GM12801 (cell line): ENCODE results near the gene PLCXD3.

ENCODE experiments used
- TF ChIP-seq, protein P1 (sequence below): IDR thresholded peaks from one replicate; pipeline ENCODE4 v1.5.1; 2011; ENCODE audit warnings: control low read depth; ENCODE audit not compliant: insufficient read length; ENCODE audit errors: extremely low read depth

PLCXD3 gene

DNA sequence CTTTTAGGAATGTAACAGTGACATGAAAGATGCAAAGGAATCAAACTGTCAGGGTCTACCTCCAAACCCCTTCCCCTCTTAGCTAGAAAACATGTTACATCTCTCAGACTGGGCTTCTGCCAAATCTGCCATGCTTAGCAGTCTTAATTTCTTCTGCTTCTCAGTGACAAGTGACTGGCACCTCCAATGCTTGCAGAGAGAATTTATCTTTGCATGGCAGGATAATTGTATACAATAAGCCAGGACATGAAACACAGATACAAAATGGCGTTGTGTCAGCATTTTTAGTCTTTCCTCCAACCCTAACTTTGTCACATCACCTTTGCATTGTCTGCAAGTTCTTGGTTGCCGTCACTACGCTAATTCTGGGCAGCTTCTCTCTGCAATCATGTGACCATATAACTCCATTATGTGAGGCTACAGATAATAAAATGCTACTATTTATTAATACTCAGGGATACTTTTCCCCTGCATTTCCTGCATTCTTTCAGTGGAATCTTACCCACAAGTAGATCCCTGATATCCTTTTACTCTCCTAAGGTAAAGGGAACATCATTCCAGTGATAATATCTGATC lies 89.8 kb downstream of the PLCXD3 start:
- TF ChIP-seq, protein P1, sequence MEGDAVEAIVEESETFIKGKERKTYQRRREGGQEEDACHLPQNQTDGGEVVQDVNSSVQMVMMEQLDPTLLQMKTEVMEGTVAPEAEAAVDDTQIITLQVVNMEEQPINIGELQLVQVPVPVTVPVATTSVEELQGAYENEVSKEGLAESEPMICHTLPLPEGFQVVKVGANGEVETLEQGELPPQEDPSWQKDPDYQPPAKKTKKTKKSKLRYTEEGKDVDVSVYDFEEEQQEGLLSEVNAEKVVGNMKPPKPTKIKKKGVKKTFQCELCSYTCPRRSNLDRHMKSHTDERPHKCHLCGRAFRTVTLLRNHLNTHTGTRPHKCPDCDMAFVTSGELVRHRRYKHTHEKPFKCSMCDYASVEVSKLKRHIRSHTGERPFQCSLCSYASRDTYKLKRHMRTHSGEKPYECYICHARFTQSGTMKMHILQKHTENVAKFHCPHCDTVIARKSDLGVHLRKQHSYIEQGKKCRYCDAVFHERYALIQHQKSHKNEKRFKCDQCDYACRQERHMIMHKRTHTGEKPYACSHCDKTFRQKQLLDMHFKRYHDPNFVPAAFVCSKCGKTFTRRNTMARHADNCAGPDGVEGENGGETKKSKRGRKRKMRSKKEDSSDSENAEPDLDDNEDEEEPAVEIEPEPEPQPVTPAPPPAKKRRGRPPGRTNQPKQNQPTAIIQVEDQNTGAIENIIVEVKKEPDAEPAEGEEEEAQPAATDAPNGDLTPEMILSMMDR, result no peak

DNA sequence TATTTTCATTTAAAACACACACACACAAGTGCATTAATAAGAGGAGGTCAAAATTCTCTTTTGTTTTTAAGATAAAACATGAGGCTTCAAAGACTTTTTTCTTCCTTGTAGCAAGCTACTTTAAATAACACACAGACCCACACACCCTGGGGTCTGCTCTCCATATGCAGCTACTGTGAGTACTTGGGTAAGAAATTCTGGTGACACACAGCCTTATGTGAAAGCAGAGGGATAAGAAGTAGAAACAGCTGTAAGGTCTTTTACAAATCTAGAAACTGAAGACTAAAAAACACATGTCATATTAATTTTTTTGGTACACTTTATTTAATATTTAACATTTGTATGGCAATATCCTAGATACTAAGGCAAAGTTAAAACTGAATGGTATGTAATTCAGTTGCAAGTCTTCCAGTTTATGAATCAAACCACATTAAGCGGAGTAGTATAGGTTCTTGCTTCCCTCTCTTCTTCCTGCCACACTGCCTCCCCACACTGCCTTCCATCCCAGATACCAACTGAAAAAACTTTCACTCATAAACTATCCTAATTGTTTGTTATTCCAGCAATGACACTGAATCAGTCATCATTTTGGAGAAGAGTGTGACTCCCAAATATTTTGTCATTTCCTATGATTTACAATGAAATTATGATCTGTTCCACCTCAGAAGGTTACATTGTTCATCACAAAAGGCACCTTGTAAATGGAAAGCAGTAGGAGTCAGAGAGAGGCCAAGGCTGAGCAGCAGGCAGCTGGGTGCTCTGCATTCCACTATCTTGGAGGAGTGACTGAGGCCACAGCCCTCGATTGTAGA lies 92.0 kb downstream of the PLCXD3 start:
- TF ChIP-seq, protein P1, result no peak

DNA sequence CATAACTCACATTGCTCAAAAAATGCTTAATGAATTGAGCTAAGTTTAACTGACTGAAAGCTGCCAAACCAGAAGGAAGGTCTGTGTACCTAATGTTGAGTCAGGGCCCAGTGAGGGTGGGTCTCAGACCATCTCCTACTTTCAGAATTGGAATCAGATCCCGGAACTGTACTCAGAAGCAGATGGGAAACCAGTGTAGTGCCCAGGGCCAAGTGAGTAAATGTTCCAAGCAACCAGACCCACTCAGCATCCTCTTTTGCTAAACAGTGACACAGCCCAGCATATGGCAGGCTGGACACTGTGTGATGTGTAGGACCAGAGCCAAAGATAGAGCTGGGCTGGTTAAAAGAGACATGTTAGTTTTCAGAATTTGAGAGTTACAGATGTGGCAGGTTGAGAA lies 94.1 kb downstream of the PLCXD3 start:
- TF ChIP-seq, protein P1, result no peak

GRCh38 chr5:41415242-41415641 lies 95.2 kb downstream of the PLCXD3 start:
- TF ChIP-seq, protein P1, result no peak

DNA sequence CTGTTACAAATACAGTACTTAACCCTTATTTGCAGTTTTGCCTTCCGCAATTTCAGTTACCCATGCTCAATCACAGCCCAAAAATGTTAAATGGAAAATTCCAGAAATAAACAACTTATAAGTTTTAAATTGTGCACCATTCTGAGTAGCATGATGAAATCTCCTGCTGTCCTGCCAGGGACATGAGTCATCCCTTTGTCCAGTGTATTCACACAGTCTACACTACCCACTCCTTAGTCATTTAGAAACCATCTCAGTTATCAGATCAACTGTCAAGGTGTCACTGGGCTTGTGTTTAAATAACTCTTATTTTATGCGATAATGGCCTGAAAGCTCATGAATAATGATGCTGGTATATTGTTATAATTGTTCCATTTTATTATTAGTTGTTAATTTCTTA lies 95.8 kb downstream of the PLCXD3 start:
- TF ChIP-seq, protein P1, result no peak

- TF ChIP-seq, protein P1, result no peak
Observed at GRCh38 chr5:41413074-41413473, 97.3 kb downstream of the PLCXD3 start.

DNA sequence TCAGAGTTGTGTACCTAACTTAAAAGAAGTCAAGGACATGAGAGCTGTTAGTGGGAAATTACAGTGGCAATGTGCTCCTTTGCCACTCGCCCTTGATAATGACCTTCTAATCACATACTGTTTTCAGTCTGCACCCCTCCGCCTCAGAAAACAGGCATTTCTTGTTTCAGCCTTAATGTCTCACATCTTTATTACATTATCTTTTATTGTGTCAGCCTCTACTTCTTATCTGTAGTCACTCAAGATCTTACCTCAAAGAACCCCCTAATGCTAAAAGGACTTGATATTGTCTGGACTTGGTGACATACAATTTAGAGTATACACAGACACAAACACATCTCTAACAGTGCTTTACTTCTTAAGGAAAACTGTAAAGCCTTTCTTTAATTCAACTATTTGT lies 97.9 kb downstream of the PLCXD3 start:
- TF ChIP-seq, protein P1, result no peak
